HepG2 (cell line): Measurements from ENCODE around the gene TSEN34. TPM values are rescaled to one million over a fixed set of nuclear protein-coding genes. Genes with fewer than 3 reads are reported as not detected.

ENCODE experiments used
- AHR ChIP-seq: IDR thresholded peaks from 2 replicates; pipeline ENCODE4 v1.6.1; 2018; ENCODE audit warnings: missing genetic modification reagents, missing compliant biosample characterization
- BCLAF1 ChIP-seq: fragments of 450-650 bp; IDR thresholded peaks from 2 replicates; pipeline ENCODE4 v1.6.1; 2017; ENCODE audit warnings: mild to moderate bottlenecking
- CBX5 ChIP-seq: sonication (generic); formaldehyde crosslinking; IDR thresholded peaks from 2 replicates; pipeline ENCODE4 v1.4.0; 2020; ENCODE audit warnings: missing genetic modification reagents, borderline replicate concordance
- DPF2 ChIP-seq: sonication (generic); formaldehyde crosslinking; IDR thresholded peaks from 2 replicates; pipeline ENCODE4 v1.4.0; 2020; ENCODE audit warnings: mild to moderate bottlenecking, low read depth, missing genetic modification reagents, borderline replicate concordance
- MAFF ChIP-seq: IDR thresholded peaks from 2 replicates; pipeline ENCODE4 v1.6.1; 2011; ENCODE audit warnings: low read depth, low read length, improper control_type of control experiment
- NCOA2 ChIP-seq: sonication (generic); formaldehyde crosslinking; IDR thresholded peaks from 2 replicates; pipeline ENCODE4 v1.8.0; 2022; ENCODE audit warnings: inconsistent platforms
- NFE2 ChIP-seq: sonication (generic); formaldehyde crosslinking; IDR thresholded peaks from 2 replicates; pipeline ENCODE4 v1.4.0; 2020; ENCODE audit warnings: missing genetic modification reagents
- NR3C1 ChIP-seq: sonication (generic); formaldehyde crosslinking; IDR thresholded peaks from 2 replicates; pipeline ENCODE4 v1.4.0; 2020; ENCODE audit warnings: missing genetic modification reagents
- PTBP1 ChIP-seq: fragments of 200-400 bp; formaldehyde crosslinking; IDR thresholded peaks from 2 replicates; pipeline ENCODE4 v1.6.1; 2018; ENCODE audit warnings: low read length, low read depth; ENCODE audit not compliant: poor library complexity, severe bottlenecking
- SAP130 ChIP-seq: IDR thresholded peaks from 2 replicates; pipeline ENCODE4 v1.6.1; 2016; ENCODE audit warnings: low read depth
- ZBTB46 ChIP-seq: sonication (generic); formaldehyde crosslinking; IDR thresholded peaks from 2 replicates; pipeline ENCODE4 v1.4.0; 2020; ENCODE audit warnings: mild to moderate bottlenecking, missing genetic modification reagents, borderline replicate concordance
- ZNF136 ChIP-seq: sonication (generic); formaldehyde crosslinking; IDR thresholded peaks from 2 replicates; pipeline ENCODE4 v1.8.1; 2022; ENCODE audit warnings: low read depth, mild to moderate bottlenecking, moderate library complexity, missing genetic modification reagents
- ZNF18 ChIP-seq: sonication (generic); formaldehyde crosslinking; IDR thresholded peaks from 2 replicates; pipeline ENCODE4 v1.8.0; 2022; ENCODE audit warnings: mild to moderate bottlenecking, missing genetic modification reagents; ENCODE audit not compliant: insufficient replicate concordance
- ZNF256 ChIP-seq: sonication (generic); formaldehyde crosslinking; conservative IDR thresholded peaks from 2 replicates; pipeline ENCODE4 v1.4.0; 2020; ENCODE audit warnings: missing genetic modification reagents
- ZNF335 ChIP-seq: sonication (generic); formaldehyde crosslinking; IDR thresholded peaks from 2 replicates; pipeline ENCODE4 v1.4.0; 2020; ENCODE audit warnings: missing genetic modification reagents
- ZNF768 ChIP-seq: sonication (generic); formaldehyde crosslinking; IDR thresholded peaks from 2 replicates; pipeline ENCODE4 v1.4.0; 2020; ENCODE audit warnings: missing genetic modification reagents
- polyA plus RNA-seq, 8 experiments: library from polyadenylated mRNA; depleted of rRNA in 3 of 8; stranded (reverse) in 7 of 8; unstranded in 1 of 8; fragments of >200 nt; fragmentation: Illumina TruSeq in 4 of 8; extraction: Trizol in 4 of 8; gene quantifications; 2 replicates each; pipeline versions ENCODE4 v1.2.1 to v1.2.3, GENCODE V29; 2011 to 2016; ENCODE audit warnings: low read depth in 4 of 8, missing spikeins in 1 of 8, mixed read lengths in 1 of 8; ENCODE audit not compliant: insufficient read depth in 1 of 8
- total RNA-seq, 5 experiments: library from RNA; depleted of rRNA; stranded (reverse); fragments of >200 nt; fragmentation: Illumina TruSeq; extraction: Trizol; gene quantifications; 2 replicates each; pipeline ENCODE4 v1.2.3, GENCODE V29; 2016; ENCODE audit warnings: low read depth in 1 of 5
- TF ChIP-seq, protein P1 (sequence below): IDR thresholded peaks from 2 replicates; pipeline ENCODE4 v1.6.1; 2018; ENCODE audit warnings: missing genetic modification reagents, mild to moderate bottlenecking, missing compliant biosample characterization
- TF ChIP-seq, protein P2 (sequence below), 2 experiments: IDR thresholded peaks; 2 replicates each; pipeline ENCODE4 v1.6.1; 2011 to 2012; ENCODE audit warnings: low read length in 2 of 2, borderline replicate concordance in 1 of 2, low read depth in 1 of 2, mild to moderate bottlenecking in 1 of 2, moderate library complexity in 1 of 2

The TSEN34 gene
- total and polyA plus RNA-seq, 2 of the 13 experiments (the other 11 are each of a cell fraction or from before 2014, with no cell fraction given) = 55.1 to 65.4 TPM

- no peak for TF ChIP-seq BCLAF1
- 0 out of 2 replicates have a peak, but pooled peaks have one; percentile 46 for TF ChIP-seq ZNF335
- TF ChIP-seq ZNF768 (CRISPR knock-in tag) = no peak; the same call in 1 of the 2 replicates
- TF ChIP-seq NCOA2 (CRISPR knock-in tag) = peak; percentile 75
- TF ChIP-seq SAP130 (CRISPR knock-in tag) = peak; percentile 50; the same call in 1 of the 2 replicates
- no peak for TF ChIP-seq ZNF18
- TF ChIP-seq AHR (CRISPR knock-in tag) = no peak
- peak; percentile 50; the same call in 1 of the 2 replicates for TF ChIP-seq CBX5
- TF ChIP-seq ZNF256 = no peak
- no peak for TF ChIP-seq DPF2 (CRISPR knock-in tag)
- TF ChIP-seq, protein P1, sequence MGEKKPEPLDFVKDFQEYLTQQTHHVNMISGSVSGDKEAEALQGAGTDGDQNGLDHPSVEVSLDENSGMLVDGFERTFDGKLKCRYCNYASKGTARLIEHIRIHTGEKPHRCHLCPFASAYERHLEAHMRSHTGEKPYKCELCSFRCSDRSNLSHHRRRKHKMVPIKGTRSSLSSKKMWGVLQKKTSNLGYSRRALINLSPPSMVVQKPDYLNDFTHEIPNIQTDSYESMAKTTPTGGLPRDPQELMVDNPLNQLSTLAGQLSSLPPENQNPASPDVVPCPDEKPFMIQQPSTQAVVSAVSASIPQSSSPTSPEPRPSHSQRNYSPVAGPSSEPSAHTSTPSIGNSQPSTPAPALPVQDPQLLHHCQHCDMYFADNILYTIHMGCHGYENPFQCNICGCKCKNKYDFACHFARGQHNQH = peak; percentile 39; the same call in 1 of the 2 replicates
- TF ChIP-seq ZBTB46 (CRISPR knock-in tag) = no peak
- no peak for TF ChIP-seq PTBP1
- 0 out of 2 replicates have a peak, but pooled peaks have one; percentile 11 for TF ChIP-seq NFE2 (CRISPR knock-in tag)
- TF ChIP-seq NR3C1 (CRISPR knock-in tag) = no peak
- TF ChIP-seq, protein P2, sequence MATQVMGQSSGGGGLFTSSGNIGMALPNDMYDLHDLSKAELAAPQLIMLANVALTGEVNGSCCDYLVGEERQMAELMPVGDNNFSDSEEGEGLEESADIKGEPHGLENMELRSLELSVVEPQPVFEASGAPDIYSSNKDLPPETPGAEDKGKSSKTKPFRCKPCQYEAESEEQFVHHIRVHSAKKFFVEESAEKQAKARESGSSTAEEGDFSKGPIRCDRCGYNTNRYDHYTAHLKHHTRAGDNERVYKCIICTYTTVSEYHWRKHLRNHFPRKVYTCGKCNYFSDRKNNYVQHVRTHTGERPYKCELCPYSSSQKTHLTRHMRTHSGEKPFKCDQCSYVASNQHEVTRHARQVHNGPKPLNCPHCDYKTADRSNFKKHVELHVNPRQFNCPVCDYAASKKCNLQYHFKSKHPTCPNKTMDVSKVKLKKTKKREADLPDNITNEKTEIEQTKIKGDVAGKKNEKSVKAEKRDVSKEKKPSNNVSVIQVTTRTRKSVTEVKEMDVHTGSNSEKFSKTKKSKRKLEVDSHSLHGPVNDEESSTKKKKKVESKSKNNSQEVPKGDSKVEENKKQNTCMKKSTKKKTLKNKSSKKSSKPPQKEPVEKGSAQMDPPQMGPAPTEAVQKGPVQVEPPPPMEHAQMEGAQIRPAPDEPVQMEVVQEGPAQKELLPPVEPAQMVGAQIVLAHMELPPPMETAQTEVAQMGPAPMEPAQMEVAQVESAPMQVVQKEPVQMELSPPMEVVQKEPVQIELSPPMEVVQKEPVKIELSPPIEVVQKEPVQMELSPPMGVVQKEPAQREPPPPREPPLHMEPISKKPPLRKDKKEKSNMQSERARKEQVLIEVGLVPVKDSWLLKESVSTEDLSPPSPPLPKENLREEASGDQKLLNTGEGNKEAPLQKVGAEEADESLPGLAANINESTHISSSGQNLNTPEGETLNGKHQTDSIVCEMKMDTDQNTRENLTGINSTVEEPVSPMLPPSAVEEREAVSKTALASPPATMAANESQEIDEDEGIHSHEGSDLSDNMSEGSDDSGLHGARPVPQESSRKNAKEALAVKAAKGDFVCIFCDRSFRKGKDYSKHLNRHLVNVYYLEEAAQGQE (IDR thresholded peaks at IDR 0.05; ENCODE audit: borderline replicate concordance in 1 of 2, low read depth in 1 of 2, low read length in 2 of 2) = no peak
- TF ChIP-seq MAFF = no peak
- no peak for TF ChIP-seq ZNF136
Measured at GRCh38 chr19:54207983-54208783, 17.1 kb downstream of the TSEN34 start (continued).
